Ramos (cell line): ENCODE data around the gene ZNF616.
"Not testable (repeated sequence)": the region's sequence is repeated elsewhere in the genome, so short reads cannot be mapped to it uniquely, and the experiment has no call there.

ENCODE experiments used
- in situ Hi-C: fragments of 300-500 bp; cut with MboI; formaldehyde crosslinking; loops from one replicate; pipeline ENCODE4 v1.14.3; 2022; ENCODE audit warnings: low sequenced_read_pairs; ENCODE audit not compliant: unreplicated experiment

Gene ZNF616

DNA sequence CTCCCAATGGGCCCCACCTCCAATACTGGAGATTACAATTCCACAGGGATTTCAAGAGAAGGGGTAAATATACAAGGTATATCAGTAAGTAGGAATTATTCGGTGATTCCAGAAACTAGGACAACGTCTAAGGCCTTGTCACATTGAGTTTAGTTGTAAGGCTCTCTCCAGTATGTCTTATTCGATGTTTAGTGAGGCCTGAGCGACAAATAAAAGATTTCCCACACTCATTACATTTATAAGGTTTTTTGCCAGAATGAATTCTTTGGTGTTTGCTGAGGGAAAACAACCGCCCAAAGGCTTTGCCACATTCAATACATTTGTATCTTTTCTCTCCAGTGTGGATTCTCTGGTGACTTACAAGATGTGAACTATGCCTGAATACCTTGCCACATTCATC, 25.0 kb downstream of the ZNF616 start:
- in situ Hi-C loops, result no loop called here

- in situ Hi-C loops, result no loop called here
Observed at GRCh38 chr19:52112624-52113023, 27.1 kb downstream of the ZNF616 start.

DNA sequence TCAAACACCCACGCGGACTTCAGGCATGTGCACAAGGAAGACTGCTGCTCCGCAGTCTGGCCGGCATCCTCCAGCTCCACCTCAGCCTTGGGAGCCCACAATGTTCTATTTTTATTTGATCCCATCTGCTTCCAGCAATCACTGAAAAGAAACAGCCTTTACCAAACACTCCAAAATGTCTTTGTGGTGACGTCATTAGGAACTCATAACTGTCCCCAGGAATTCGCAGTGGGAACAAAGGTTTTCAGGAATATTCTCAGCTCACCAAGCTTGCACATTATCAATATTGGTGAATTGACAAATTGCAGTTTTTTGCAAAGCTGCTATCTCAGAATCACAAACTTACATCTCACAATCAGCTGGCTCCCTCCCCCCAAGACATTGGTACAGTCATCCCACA, 29.0 kb downstream of the ZNF616 start:
- in situ Hi-C loops, result no loop called here

DNA sequence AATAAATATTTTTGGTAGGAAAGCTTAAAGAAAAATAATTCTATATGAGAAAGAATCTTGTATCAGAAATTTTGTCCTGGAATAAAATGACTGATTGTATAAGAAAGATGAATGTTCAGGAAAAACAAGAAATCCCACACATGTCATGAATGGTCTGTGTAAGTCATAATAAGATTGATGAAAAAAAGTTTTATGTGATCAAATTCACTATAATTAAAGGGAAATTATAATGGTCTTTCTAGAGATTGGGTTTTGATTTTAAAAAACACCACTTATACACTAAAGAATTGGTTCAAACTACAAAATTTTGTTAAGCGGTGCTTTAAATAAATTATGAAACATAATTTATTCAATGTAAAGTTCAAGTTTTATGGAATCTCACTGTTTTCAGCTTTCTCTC, 37.0 kb downstream of the ZNF616 start:
- in situ Hi-C loops, result no loop called here

GRCh38 chr19:52101866-52102562, 37.7 kb downstream of the ZNF616 start:
- in situ Hi-C loops, result no loop called here

DNA sequence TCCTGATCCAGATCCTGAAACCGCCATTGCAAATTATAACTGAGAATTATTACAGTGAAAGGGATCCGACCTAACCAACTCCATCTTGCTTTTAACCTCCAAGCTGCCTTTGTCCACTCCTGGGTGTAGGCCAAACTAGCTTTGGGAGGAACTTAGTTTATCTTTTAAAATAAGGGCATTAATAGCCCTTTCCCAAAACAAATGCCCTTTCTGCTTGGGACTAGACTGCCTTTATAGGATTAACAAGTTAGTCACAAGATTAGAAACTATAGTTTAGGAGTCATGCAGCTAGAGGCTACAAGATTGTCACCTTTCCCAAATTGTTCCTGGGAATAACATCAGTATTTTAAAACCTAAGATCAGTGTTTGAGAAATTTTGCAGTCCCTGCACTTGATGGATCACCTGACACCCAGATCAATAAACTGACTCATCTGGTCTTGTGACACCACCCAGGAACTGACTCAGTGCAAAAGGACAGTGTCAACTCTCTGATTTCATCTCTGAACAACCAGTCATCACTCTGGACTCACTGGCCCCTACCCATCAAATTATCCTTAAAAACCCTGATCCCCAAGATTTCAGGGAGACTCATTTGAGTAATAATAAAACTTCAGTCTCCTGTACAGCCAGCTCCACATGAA, 40.1 kb downstream of the ZNF616 start:
- in situ Hi-C loops, result no loop called here

DNA sequence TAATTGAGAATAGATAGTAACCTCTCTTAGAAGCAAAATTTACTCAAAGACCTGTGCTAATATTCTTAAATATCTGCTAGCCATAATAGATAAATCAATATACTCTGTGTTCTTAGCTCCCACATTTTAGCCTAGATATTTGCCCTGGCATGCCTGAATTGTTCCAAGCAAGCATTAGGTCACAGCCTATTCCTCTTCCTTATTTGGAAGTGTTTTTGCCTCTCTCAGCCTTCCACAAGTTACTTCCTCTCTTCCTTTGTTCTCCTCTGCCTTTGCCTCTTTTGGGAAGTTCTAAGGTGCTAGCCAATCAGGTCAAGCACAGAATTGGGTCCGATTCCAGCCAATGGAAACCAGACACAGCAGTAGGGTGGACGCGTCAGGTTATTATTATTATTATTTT, 43.3 kb downstream of the ZNF616 start:
- in situ Hi-C loops, result not testable (repeated sequence)

GRCh38 chr19:52095172-52096014, 44.3 kb downstream of the ZNF616 start, which contains the start of gene ZNF841:
ZNF841 (minus strand) TSS chr19:52095765; CDS start chr19:52084801, 10,964 bp downstream.
- in situ Hi-C loops, result no loop called here

DNA sequence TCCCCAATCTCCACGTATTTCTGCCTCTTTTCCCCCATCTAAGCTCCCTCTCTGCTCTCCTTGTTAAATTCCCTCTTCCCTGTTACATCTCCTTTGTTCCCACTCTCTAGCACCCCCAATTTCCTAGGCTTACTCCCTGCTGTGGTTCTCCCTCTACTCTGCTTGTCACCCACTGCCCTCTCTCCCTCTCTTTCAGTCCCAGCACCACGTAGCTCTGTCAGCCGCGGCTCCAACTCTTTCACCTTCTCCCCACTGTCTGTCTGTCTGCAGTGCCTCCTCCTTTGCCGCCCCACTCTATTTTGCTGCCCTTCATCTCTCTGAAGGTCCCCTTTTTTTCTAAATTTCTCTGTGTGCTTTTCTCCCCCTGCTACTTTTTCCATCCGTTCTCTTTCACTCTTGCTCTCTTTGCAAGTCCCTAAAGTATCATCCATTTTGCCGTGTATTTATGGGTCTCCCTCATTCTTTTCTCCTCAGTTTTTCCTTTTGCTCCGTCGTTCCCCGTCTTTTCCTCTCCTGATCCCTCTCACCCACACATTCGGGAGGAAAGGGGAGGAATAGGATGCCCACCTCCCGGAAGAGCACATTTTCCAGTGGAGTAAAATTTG, 45.1 kb downstream of the ZNF616 start:
- in situ Hi-C loops, result no loop called here

DNA sequence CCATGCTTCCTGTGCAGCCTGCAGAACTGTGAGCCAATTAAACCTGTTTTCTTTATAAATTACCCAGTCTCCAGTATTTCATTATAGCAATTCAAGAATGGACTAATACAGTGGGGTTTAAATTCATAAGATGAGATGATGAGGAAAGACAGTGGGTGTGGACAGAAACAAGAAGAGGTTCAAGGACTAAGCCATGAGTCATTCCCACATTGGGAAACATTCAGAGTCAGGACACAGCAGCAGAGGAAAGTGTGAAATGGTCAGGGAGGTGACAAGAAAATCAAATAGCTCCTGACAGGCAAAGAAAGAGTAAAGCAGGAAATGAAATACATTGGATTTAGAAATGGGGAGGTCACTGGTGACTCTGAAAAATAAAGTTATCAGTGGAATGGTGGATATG, 53.3 kb downstream of the ZNF616 start:
- in situ Hi-C loops, result no loop called here

- in situ Hi-C loops, result no loop called here
Observed at GRCh38 chr19:52070496-52070895, 69.2 kb downstream of the ZNF616 start.

- in situ Hi-C loops, result no loop called here
Observed at GRCh38 chr19:52069653-52070052, 70.1 kb downstream of the ZNF616 start.

DNA sequence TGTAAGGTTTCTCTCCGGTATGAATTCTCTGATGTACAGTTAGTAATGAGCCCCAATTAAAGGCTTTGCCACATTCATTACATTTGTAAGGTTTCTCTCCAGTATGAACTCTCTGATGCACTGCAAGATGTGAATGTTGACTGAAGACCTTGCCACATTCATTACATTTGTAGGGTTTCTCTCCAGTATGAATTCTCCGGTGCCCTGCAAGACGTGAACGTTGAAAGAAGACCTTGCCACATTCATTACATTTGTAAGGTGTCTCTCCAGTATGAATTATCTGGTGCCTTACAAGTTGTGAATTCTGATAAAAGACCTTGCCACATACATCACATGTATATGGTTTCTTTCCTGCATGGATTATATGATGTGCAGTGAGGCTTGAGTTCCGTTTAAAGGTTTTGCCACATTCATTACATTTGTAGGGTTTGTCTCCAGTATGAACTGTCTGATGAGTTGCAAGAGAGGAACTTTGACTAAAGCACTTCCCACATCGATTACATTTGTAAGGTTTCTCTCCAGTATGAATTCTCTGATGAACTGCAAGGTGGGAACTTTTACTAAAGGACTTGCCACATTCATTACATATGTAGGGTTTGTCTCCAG, 73.4 kb downstream of the ZNF616 start:
- in situ Hi-C loops, result no loop called here

DNA sequence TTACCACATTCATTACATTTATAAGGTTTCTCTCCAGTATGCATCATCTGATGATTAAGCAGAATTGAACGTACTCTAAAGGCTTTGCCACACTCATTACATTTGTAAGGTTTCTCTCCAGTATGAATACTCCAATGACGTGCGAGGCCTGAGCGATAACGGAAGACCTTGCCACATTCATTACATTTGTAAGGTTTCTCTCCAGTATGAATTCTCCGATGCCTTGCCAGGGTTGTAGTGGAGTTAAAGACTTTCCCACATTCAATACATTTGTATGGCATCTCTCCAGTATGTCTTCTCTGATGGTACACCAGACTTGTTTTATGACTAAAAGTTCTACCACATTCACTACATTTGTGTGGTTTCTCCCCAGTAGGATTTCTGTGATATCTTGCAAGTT, 74.3 kb downstream of the ZNF616 start:
- in situ Hi-C loops, result no loop called here
